Liver (tissue), 9 donors: ENCODE data around the gene PFN2. TPM values are rescaled to one million over a fixed set of nuclear protein-coding genes. Genes with fewer than 3 reads are reported as not detected.

Experiments
- DNase-seq: peaks from one replicate; pipeline ENCODE4 v3.0.0-alpha.2; 2017; ENCODE audit warnings: low spot score
- H3K27ac ChIP-seq, 2 donors: one replicate each; pipeline ENCODE4 v1.7.0; 2013; ENCODE audit warnings: inconsistent platforms in 2 of 2, low read length in 2 of 2, control low read depth in 1 of 2, low read depth in 1 of 2, mild to moderate bottlenecking in 1 of 2
- H3K27me3 ChIP-seq, 4 donors: one replicate each; pipeline versions ENCODE4 v1.6.1 to v1.7.0; 2013; ENCODE audit warnings: low read length in 3 of 4, inconsistent platforms in 1 of 4, mild to moderate bottlenecking in 1 of 4, moderate library complexity in 1 of 4; ENCODE audit not compliant: control insufficient read depth in 4 of 4, insufficient read depth in 4 of 4
- H3K36me3 ChIP-seq, 4 donors: one replicate each; pipeline versions ENCODE4 v1.6.1 to v1.7.0; 2013; ENCODE audit warnings: low read length in 3 of 4, mild to moderate bottlenecking in 3 of 4, low read depth in 1 of 4, moderate library complexity in 1 of 4; ENCODE audit not compliant: control insufficient read depth in 4 of 4, insufficient read depth in 3 of 4
- H3K4me1 ChIP-seq, 4 donors: one replicate each; pipeline versions ENCODE4 v1.6.1 to v1.7.0; 2013; ENCODE audit warnings: low read length in 3 of 4, mild to moderate bottlenecking in 3 of 4, moderate library complexity in 1 of 4; ENCODE audit not compliant: control insufficient read depth in 4 of 4, insufficient read depth in 4 of 4
- H3K4me3 ChIP-seq, 3 donors: one replicate each; pipeline versions ENCODE4 v1.6.1 to v1.7.0; 2013; ENCODE audit warnings: low read length in 3 of 3, control low read depth in 1 of 3, low read depth in 1 of 3, mild to moderate bottlenecking in 1 of 3
- H3K9ac ChIP-seq, 2 donors: one replicate each; pipeline ENCODE4 v1.7.0; 2013; ENCODE audit warnings: low read length in 2 of 2, mild to moderate bottlenecking in 2 of 2, moderate library complexity in 2 of 2, control low read depth in 1 of 2, low read depth in 1 of 2
- H3K9me3 ChIP-seq, 4 donors: one replicate each; pipeline versions ENCODE4 v1.6.1 to v1.7.0; 2013; ENCODE audit warnings: low read length in 3 of 4; ENCODE audit not compliant: control insufficient read depth in 4 of 4
- ATF3 ChIP-seq: IDR thresholded peaks from 2 replicates; pipeline ENCODE4 v1.6.1; 2016; ENCODE audit warnings: antibody characterized with exemption
- CTCF ChIP-seq: fragments of 150-350 bp; IDR thresholded peaks from 2 replicates; pipeline ENCODE4 v1.5.1; 2017; ENCODE audit warnings: improper control_type of control experiment, low read depth, low read length; ENCODE audit not compliant: missing input control
- EGR1 ChIP-seq, 2 donors: IDR thresholded peaks; 2 replicates each; pipeline ENCODE4 v1.6.1; 2016 to 2018; ENCODE audit warnings: antibody characterized with exemption in 2 of 2, low read depth in 2 of 2
- FOXA2 ChIP-seq: IDR thresholded peaks from 2 replicates; pipeline ENCODE4 v1.6.1; 2016; ENCODE audit warnings: antibody characterized with exemption
- GABPA ChIP-seq, 2 donors: IDR thresholded peaks in 1 of 2; conservative IDR thresholded peaks in 1 of 2; 2 replicates each; pipeline ENCODE4 v1.6.1; 2016; ENCODE audit warnings: antibody characterized with exemption in 2 of 2, mild to moderate bottlenecking in 1 of 2, moderate library complexity in 1 of 2
- HNF4A ChIP-seq, 2 donors: conservative IDR thresholded peaks; 2 replicates each; pipeline ENCODE4 v1.6.1; 2016; ENCODE audit warnings: antibody characterized with exemption in 2 of 2, mild to moderate bottlenecking in 2 of 2
- HNF4G ChIP-seq: IDR thresholded peaks from 2 replicates; pipeline ENCODE4 v1.6.1; 2016; ENCODE audit warnings: antibody characterized with exemption
- JUND ChIP-seq, 2 donors: IDR thresholded peaks; 2 replicates each; pipeline ENCODE4 v1.6.1; 2016; ENCODE audit warnings: antibody characterized with exemption in 2 of 2
- MAX ChIP-seq: IDR thresholded peaks from 2 replicates; pipeline ENCODE4 v1.6.1; 2016; ENCODE audit warnings: antibody characterized with exemption
- NR2F2 ChIP-seq: IDR thresholded peaks from 2 replicates; pipeline ENCODE4 v1.6.1; 2016; ENCODE audit warnings: antibody characterized with exemption
- RAD21 ChIP-seq, 2 donors: IDR thresholded peaks; 2 replicates each; pipeline ENCODE4 v1.6.1; 2016; ENCODE audit warnings: antibody characterized with exemption in 2 of 2, mild to moderate bottlenecking in 2 of 2
- REST ChIP-seq: IDR thresholded peaks from 2 replicates; pipeline ENCODE4 v1.6.1; 2016; ENCODE audit warnings: antibody characterized with exemption, mild to moderate bottlenecking
- RXRA ChIP-seq, 2 donors: IDR thresholded peaks; 2 replicates each; pipeline ENCODE4 v1.6.1; 2017 to 2018; ENCODE audit warnings: antibody characterized with exemption in 2 of 2, mild to moderate bottlenecking in 1 of 2
- SP1 ChIP-seq: IDR thresholded peaks from 2 replicates; pipeline ENCODE4 v1.6.1; 2018; ENCODE audit warnings: antibody characterized with exemption, mild to moderate bottlenecking
- TAF1 ChIP-seq: conservative IDR thresholded peaks from 2 replicates; pipeline ENCODE4 v1.6.1; 2016; ENCODE audit warnings: antibody characterized with exemption, mild to moderate bottlenecking
- YY1 ChIP-seq: IDR thresholded peaks from 2 replicates; pipeline ENCODE4 v1.6.1; 2016; ENCODE audit warnings: antibody characterized with exemption, mild to moderate bottlenecking
- ZBTB33 ChIP-seq: IDR thresholded peaks from 2 replicates; pipeline ENCODE4 v1.6.1; 2016; ENCODE audit warnings: antibody characterized with exemption
- WGBS: extraction: QIAGEN DNeasy Blood & Tissue Kit; methylation state at CpG from one replicate; pipeline ENCODE4 v1.1.7; 2013; 5-methylcytosine and 5-hydroxymethylcytosine counted together
- polyA plus RNA-seq, 2 donors: library from polyadenylated mRNA; stranded (reverse) in 1 of 2; unstranded in 1 of 2; fragments of 200-250 nt in 1 of 2; fragments of >200 nt in 1 of 2; fragmentation: Nextera tagmentation in 1 of 2; extraction: Ambion mirVana in 1 of 2; gene quantifications; one replicate each; pipeline versions ENCODE4 v1.2.1 to v1.2.3, GENCODE V29; 2013 to 2015
- total RNA-seq, 2 donors: library from RNA; depleted of rRNA; stranded (reverse); fragments of >200 nt; gene quantifications; one replicate each; pipeline ENCODE4 v1.2.3, GENCODE V29; 2014
- donor health status: healthy.
- donor health status: healthy.
- donor health status: healthy.
- donor health status: healthy.
- donor health status: healthy.

The PFN2 gene
- total and polyA plus RNA-seq, 4 donors, result 8.2 to 15.1 (median 10.2) TPM

GRCh38 chr3:150013801-150014200 lies 43.1 kb upstream of the PFN2 start:
- WGBS, result 91% methylated on average over 2 of the region's 2 CpGs
- no peak for DNase-seq
- H3K4me3 ChIP-seq, result no peak overlapping the region
- no peak overlapping the region for H3K9ac ChIP-seq
- H3K27me3 ChIP-seq, result no peaks in the 10 kb centered on the region
- H3K36me3 ChIP-seq, result no peaks in the 10 kb centered on the region
- H3K27ac ChIP-seq, result no peak overlapping the region
- no peaks in the 10 kb centered on the region for H3K9me3 ChIP-seq
- TF ChIP-seq FOXA2 (no peak), YY1 (no peak), NR2F2 (no peak), ZBTB33 (no peak), GABPA (IDR thresholded peaks at IDR 0.05 in 1 of 2, conservative IDR thresholded peaks at IDR 0.05 in 1 of 2) (no peak), EGR1 (IDR thresholded peaks at IDR 0.05; ENCODE audit: low read depth in 2 of 2) (no peak), ATF3 (no peak), HNF4G (no peak), RAD21 (IDR thresholded peaks at IDR 0.05) (no peak), REST (no peak), RXRA (IDR thresholded peaks at IDR 0.05) (no peak), CTCF (no peak), HNF4A (conservative IDR thresholded peaks at IDR 0.05) (no peak)
- no peaks in the 10 kb centered on the region for H3K4me1 ChIP-seq

- Histone ChIP-seq H3K27me3 (no peaks in the 10 kb centered on the region), H3K4me3 (no peak overlapping the region), H3K9me3 (no peaks in the 10 kb centered on the region), H3K4me1 (no peaks in the 10 kb centered on the region), H3K27ac (no peak overlapping the region), H3K36me3 (no peaks in the 10 kb centered on the region), H3K9ac (no peak overlapping the region)
- DNase-seq, result no peak
- no peak for TF ChIP-seq SP1
- no peak for TF ChIP-seq NR2F2
- TF ChIP-seq GABPA (IDR thresholded peaks at IDR 0.05 in 1 of 2, conservative IDR thresholded peaks at IDR 0.05 in 1 of 2), result no peak
- TF ChIP-seq ATF3, result no peak
- TF ChIP-seq JUND (IDR thresholded peaks at IDR 0.05), result no peak
- no peak for TF ChIP-seq RXRA (IDR thresholded peaks at IDR 0.05)
- no peak for TF ChIP-seq HNF4A (conservative IDR thresholded peaks at IDR 0.05)
- TF ChIP-seq RAD21 (IDR thresholded peaks at IDR 0.05), result no peak
- no peak for TF ChIP-seq ZBTB33
- no peak for TF ChIP-seq REST
- TF ChIP-seq EGR1 (IDR thresholded peaks at IDR 0.05; ENCODE audit: low read depth in 2 of 2), result no peak
- no peak for TF ChIP-seq TAF1
- TF ChIP-seq MAX, result no peak
- no peak for TF ChIP-seq YY1
- no peak for TF ChIP-seq HNF4G
Measured at GRCh38 chr3:150006794-150007193, 36.1 kb upstream of the PFN2 start.
